GM12878 (cell line): Measurements from ENCODE around the gene SLC15A1.

Experiments
- CTCF ChIP-seq, 3 experiments: IDR thresholded peaks in 2 of 3; conservative IDR thresholded peaks in 1 of 3; 2 replicates each; pipeline ENCODE4 v1.5.1; 2011; ENCODE audit warnings: low read depth in 3 of 3, low read length in 3 of 3, mild to moderate bottlenecking in 3 of 3, control low read depth in 2 of 3, moderate library complexity in 2 of 3, inconsistent platforms in 1 of 3, mixed read lengths in 1 of 3; ENCODE audit not compliant: control insufficient read depth in 2 of 3, insufficient read depth in 1 of 3; ENCODE audit errors: extremely low read depth in 1 of 3
- ETV6 ChIP-seq, 2 experiments: fragments of 450-650 bp in 1 of 2; IDR thresholded peaks in 1 of 2; conservative IDR thresholded peaks in 1 of 2; 2 replicates each; pipeline ENCODE4 v1.6.1; 2014; ENCODE audit warnings: antibody characterized with exemption in 1 of 2, borderline replicate concordance in 1 of 2, low read depth in 1 of 2, mild to moderate bottlenecking in 1 of 2, moderate library complexity in 1 of 2
- JUNB ChIP-seq: IDR thresholded peaks from 2 replicates; pipeline ENCODE4 v1.6.1; 2016; ENCODE audit warnings: antibody characterized with exemption, mild to moderate bottlenecking
- MXI1 ChIP-seq: fragments of 150-350 bp; IDR thresholded peaks from 2 replicates; pipeline ENCODE4 v1.6.1; 2011; ENCODE audit warnings: low read depth, mild to moderate bottlenecking, inconsistent platforms, low read length, improper control_type of control experiment
- RELA ChIP-seq: fragments of 450-650 bp; IDR thresholded peaks from 2 replicates; pipeline ENCODE4 v1.8.0; 2014; ENCODE audit warnings: borderline replicate concordance; ENCODE audit not compliant: partially characterized antibody

GRCh38 chr13:98691360-98691759 lies 61.1 kb downstream of the SLC15A1 start:
- TF ChIP-seq CTCF (IDR thresholded peaks at IDR 0.05 in 2 of 3, conservative IDR thresholded peaks at IDR 0.05 in 1 of 3; ENCODE audit: control insufficient read depth in 2 of 3, extremely low read depth in 1 of 3, insufficient read depth in 1 of 3, low read depth in 3 of 3, low read length in 3 of 3) (no peak), ETV6 (conservative IDR thresholded peaks at IDR 0.05 in 1 of 2, IDR thresholded peaks at IDR 0.05 in 1 of 2; ENCODE audit: borderline replicate concordance in 1 of 2, low read depth in 1 of 2) (no peak), MXI1 (no peak), RELA (no peak), JUNB (no peak)
